Heart left ventricle (tissue), 16 donors: Measurements from ENCODE around the gene SIGLEC1. TPM values are rescaled to one million over a fixed set of nuclear protein-coding genes. Genes with fewer than 3 reads are reported as not detected.

ENCODE experiments used
- ATAC-seq, 4 donors: fragments of 200-7000 bp; cut with Tn5 transposase; one replicate each; pipeline ENCODE4 v1.9.1; 2020 to 2022; ENCODE audit warnings: moderate library complexity in 4 of 4, mild to moderate bottlenecking in 3 of 4, moderate number of reproducible peaks in 1 of 4
- DNase-seq, 5 donors: peaks; one replicate each; pipeline ENCODE4 v3.0.0-alpha.2; 2020
- H3K27ac ChIP-seq, 12 donors: fragments of 200-600 bp; sonication (generic) in 4 of 12; one replicate each; pipeline versions ENCODE4 v1.5.0 to v1.8.0; 2016 to 2022; ENCODE audit warnings: mild to moderate bottlenecking in 2 of 12
- H3K27me3 ChIP-seq, 9 donors: fragments of 200-600 bp; sonication (generic) in 2 of 9; one replicate each; pipeline versions ENCODE4 v1.5.1 to v1.8.0; 2016 to 2022; ENCODE audit warnings: mild to moderate bottlenecking in 3 of 9
- H3K36me3 ChIP-seq, 9 donors: fragments of 200-600 bp; sonication (generic) in 2 of 9; one replicate each; pipeline versions ENCODE4 v1.5.0 to v1.8.0; 2018 to 2022; ENCODE audit warnings: mild to moderate bottlenecking in 2 of 9
- H3K4me1 ChIP-seq, 12 donors: fragments of 200-600 bp; sonication (generic) in 4 of 12; one replicate each; pipeline versions ENCODE4 v1.5.0 to v1.8.0; 2016 to 2022; ENCODE audit warnings: mild to moderate bottlenecking in 3 of 12
- H3K4me3 ChIP-seq, 12 donors: fragments of 200-600 bp; sonication (generic) in 4 of 12; one replicate each; pipeline versions ENCODE4 v1.5.0 to v1.8.0; 2017 to 2022; ENCODE audit warnings: mild to moderate bottlenecking in 9 of 12, moderate library complexity in 4 of 12
- H3K9me3 ChIP-seq, 12 donors: fragments of 200-600 bp; sonication (generic) in 4 of 12; one replicate each; pipeline versions ENCODE4 v1.5.0 to v1.8.0; 2016 to 2022; ENCODE audit warnings: mild to moderate bottlenecking in 1 of 12
- POLR2A ChIP-seq, 2 donors: fragments of 450-650 bp; IDR thresholded peaks; one replicate each; pipeline ENCODE4 v1.6.1; 2017; ENCODE audit warnings: antibody characterized with exemption in 2 of 2, mild to moderate bottlenecking in 2 of 2, moderate library complexity in 2 of 2
- WGBS, 4 donors: extraction: QIAGEN DNeasy Blood & Tissue Kit in 2 of 4; methylation state at CpG; one replicate each; pipeline versions ENCODE4 v1.1.5 to v1.1.7; 2013 to 2018; 5-methylcytosine and 5-hydroxymethylcytosine counted together
- intact Hi-C, 10 donors: fragments of 100-400 bp; cut with DNase I; formaldehyde crosslinking; loops; one replicate each; pipeline versions ENCODE4 v1.11.1 to v1.14.2; 2022
- polyA plus RNA-seq, 2 donors: library from polyadenylated mRNA; stranded (reverse); fragments of 200-250 nt; gene quantifications; one replicate each; pipeline ENCODE4 v1.2.3, GENCODE V29; 2013
- total RNA-seq, 9 donors: library from RNA; depleted of rRNA in 2 of 9; stranded (reverse); fragments of >200 nt in 2 of 9; fragmentation: NEBNext Ultra II Directional in 3 of 9; extraction: Animal tissue kit (Norgen Biotek cat#: 25700) in 3 of 9; gene quantifications; one replicate each; pipeline versions ENCODE4 v1.1.0 to v1.2.4, GENCODE V29; 2016 to 2023
- TF ChIP-seq, protein P1 (sequence below), 12 donors: fragments of 200-600 bp; sonication (generic) in 4 of 12; IDR thresholded peaks; one replicate each; pipeline versions ENCODE4 v1.5.0 to v1.8.0; 2018 to 2022; ENCODE audit warnings: antibody characterized with exemption in 12 of 12, mild to moderate bottlenecking in 5 of 12
- donor health status: ischemic (EF 13 %, LVEDD 7.1; RV severe dilation, severe dysfunction).
- donor health status: healthy with polysubstance abuse.
- donor health status: DM: no; HTN: yes; CAD: no.
- donor health status: DM: no; HTN: no; CAD: no.
- donor health status: ischemic (EF 25% LVEDD 6.9; RV normal size, moderate dysfunction).
- donor health status: ischemic (EF 25% LVEDD 5.7; RV mildly dilated, moderate dysfunction).
- donor health status: healthy.
- donor health status: DM: yes; HTN: yes; CAD: no.
- donor health status: ischemic (EF 35%, LVEDD 5.7; RV mildly dilated, moderate dysfunction).
- donor health status: nonischemic (EF 11% LVEDD 7.7; RV severe dilation, severe dysfunction).
- donor health status: DM: yes; HTN: yes; CAD: no.
- donor health status: PGD.
- donor health status: ischemic (EF 29% LVEDD 5.4; RV normal size, mild dysfunction).
- donor health status: nonischemic (EF 23%, LVEDD 6.1; RV moderate dilation, normal function).

The SIGLEC1 gene
- total and polyA plus RNA-seq, 11 donors: 1.5 to 51.9 (median 5.7) TPM

DNA sequence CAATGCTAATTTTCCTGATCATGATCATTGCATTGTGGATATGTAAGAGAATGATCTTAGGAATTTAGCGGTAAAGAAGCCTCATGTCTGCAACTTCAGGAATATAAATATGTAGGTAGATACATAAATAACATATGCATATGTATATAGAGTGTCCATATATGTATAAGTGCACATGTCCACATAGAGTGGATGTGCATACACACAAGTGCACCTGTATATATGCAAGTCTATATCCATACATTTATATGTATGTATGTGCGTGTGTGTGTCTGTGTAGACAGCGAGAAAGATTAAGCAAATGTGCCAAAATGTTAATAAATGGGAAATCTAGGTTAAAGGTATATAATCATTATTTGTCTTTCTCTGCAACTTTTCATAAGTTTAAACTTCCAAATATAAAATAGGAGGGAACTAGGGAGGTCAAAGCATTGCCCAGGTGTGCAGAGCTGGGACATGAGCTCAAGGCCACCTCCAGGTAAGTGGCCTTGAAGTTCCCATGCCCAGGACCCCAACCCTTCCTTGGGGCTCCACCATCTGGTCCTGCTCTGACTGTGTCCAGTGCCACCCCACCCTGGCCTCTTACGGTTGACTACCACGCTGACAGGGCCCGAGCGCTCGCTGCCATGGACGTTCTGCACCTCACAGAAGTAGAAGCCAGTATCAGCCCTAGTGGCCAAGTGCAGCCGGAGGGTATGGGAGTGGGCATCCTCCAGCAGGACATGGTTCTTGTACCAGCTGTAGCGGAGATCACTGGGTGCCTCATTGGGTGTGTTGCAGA, 9.6 kb downstream of the SIGLEC1 start:
- TF ChIP-seq, protein P1, sequence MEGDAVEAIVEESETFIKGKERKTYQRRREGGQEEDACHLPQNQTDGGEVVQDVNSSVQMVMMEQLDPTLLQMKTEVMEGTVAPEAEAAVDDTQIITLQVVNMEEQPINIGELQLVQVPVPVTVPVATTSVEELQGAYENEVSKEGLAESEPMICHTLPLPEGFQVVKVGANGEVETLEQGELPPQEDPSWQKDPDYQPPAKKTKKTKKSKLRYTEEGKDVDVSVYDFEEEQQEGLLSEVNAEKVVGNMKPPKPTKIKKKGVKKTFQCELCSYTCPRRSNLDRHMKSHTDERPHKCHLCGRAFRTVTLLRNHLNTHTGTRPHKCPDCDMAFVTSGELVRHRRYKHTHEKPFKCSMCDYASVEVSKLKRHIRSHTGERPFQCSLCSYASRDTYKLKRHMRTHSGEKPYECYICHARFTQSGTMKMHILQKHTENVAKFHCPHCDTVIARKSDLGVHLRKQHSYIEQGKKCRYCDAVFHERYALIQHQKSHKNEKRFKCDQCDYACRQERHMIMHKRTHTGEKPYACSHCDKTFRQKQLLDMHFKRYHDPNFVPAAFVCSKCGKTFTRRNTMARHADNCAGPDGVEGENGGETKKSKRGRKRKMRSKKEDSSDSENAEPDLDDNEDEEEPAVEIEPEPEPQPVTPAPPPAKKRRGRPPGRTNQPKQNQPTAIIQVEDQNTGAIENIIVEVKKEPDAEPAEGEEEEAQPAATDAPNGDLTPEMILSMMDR (IDR thresholded peaks at IDR 0.05): no peak
- TF ChIP-seq POLR2A (IDR thresholded peaks at IDR 0.05): no peak
- no peak overlapping the region for H3K27ac ChIP-seq
- H3K4me1 ChIP-seq: peaks cover 0 to 5% (median 0%) of the 10 kb centered on the region in 12 donors
- DNase-seq (peak in 1 of 5 donors; percentile 38), ATAC-seq (no peak)
- intact Hi-C loops: loop anchor here in 1 of 10 donors (10.0 kb wide), 1 partner anchor 138 kb away; no protein-coding TSS in a partner anchor
- peaks cover 0 to 51% (median 0%) of the 10 kb centered on the region in 9 donors for H3K36me3 ChIP-seq
- no peaks in the 10 kb centered on the region for H3K9me3 ChIP-seq
- WGBS, 4 donors: 90 to 95% (median 94%) methylated on average over 10 to 11 of the region's 11 CpGs
- H3K27me3 ChIP-seq: no peaks in the 10 kb centered on the region
- H3K4me3 ChIP-seq: no peak overlapping the region

DNA sequence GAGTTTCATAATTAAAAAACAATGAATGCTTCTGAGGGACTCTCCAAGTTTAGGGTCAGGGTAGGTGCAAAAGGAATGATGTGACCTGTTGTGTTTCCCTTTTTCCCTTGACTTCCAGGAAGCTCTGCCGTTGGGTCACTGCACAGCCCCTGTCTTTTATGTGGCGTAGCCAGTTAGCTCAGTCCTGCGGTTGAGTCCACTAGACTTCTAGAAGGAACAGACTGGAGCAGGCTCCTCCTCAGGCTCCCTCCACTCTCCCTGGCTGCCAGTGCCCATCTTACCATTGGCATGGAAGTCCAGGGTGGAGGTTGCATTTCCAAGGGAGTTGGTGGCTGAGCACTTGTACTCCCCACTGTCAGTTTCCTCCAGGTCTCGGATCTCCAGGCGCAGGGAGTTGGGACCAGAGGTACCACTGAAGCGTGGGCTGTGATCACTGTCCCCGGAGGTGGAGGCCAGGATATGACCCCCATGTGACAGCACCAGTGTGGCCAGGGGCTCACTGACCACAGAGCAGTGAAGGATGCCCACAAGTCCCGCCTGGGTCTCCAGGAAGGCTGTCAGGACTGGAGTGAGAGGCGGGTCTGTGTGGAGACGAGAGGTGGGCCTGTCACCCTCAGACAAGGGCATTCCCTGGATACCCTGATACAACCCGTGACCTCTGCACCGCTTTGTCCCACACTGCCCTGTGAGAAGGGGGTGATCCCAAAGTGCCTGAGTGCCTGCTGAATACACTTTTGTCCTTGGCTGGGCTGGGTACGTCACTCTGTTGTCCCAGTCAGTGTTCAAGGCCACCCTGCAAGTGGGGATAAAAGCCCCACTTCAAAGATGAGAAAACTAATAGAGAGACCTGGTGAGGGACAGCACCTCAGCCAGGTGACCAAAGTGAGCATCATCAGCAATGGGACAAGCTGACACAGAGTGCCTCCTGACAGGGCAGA, 11.1 kb downstream of the SIGLEC1 start:
- intact Hi-C loops: loop anchor here in 1 of 10 donors (10.0 kb wide), 1 partner anchor 137 kb away; no protein-coding TSS in a partner anchor
- Histone ChIP-seq H3K27ac (no peak overlapping the region), H3K36me3 (peaks cover 0 to 51% (median 0%) of the 10 kb centered on the region in 9 donors), H3K4me1 (no peaks in the 10 kb centered on the region), H3K27me3 (no peaks in the 10 kb centered on the region), H3K4me3 (no peak overlapping the region), H3K9me3 (peaks cover 0 to 4% (median 0%) of the 10 kb centered on the region in 12 donors)
- TF ChIP-seq, protein P1 (IDR thresholded peaks at IDR 0.05): no peak
- TF ChIP-seq POLR2A (IDR thresholded peaks at IDR 0.05): no peak
- ATAC-seq (no peak), DNase-seq (peak in 1 of 5 donors; percentile 60)
- WGBS, 4 donors: 86 to 93% (median 91%) methylated on average over 8 to 13 of the region's 13 CpGs

DNA sequence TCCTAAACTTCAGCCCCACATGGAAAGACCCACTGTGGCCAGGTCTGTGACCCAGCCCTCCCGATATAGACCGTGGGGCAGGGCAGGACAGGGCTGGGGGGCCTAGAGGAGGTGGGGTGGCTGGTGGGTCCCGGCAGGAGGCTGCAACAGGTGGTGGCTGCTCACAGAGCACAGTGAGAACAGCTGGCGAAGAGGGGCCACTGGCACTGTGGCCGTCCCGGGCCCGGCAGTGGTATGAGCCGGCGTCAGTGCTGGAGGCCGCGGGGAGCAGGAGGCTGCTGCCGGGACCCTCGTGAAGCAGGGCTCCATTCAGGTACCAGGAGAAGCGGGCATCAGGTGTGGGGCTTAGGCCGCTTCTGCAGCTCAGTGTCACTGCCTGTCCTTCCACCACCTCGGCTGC, 13.4 kb downstream of the SIGLEC1 start:
- Histone ChIP-seq H3K4me1 (no peaks in the 10 kb centered on the region), H3K27me3 (no peaks in the 10 kb centered on the region), H3K4me3 (no peak overlapping the region), H3K9me3 (peaks cover 0 to 7% (median 0%) of the 10 kb centered on the region in 12 donors), H3K27ac (no peak overlapping the region), H3K36me3 (peaks cover 0 to 48% (median 0%) of the 10 kb centered on the region in 9 donors)
- DNase-seq: peak in 2 of 5 donors; percentile 23 to 45
- intact Hi-C loops: no loop called here
- TF ChIP-seq, protein P1 (IDR thresholded peaks at IDR 0.05): no peak
- no peak for TF ChIP-seq POLR2A (IDR thresholded peaks at IDR 0.05)
- ATAC-seq: no peak
- 93 to 95% (median 94%) methylated on average over 12 to 16 of the region's 16 CpGs for WGBS, 4 donors
